22Rv1 (cell line): ENCODE measurements around the gene UACA.

Experiments used
- CTCF ChIP-seq: fragments of 450-650 bp; IDR thresholded peaks from 2 replicates; pipeline ENCODE4 v1.5.1; 2017; ENCODE audit warnings: mild to moderate bottlenecking
- ZFX ChIP-seq: fragments of 450-650 bp; IDR thresholded peaks from 2 replicates; pipeline ENCODE4 v1.6.1; 2017; ENCODE audit warnings: antibody characterized with exemption, borderline replicate concordance

GRCh38 chr15:70770863-70771262 is 7.5 kb upstream of the UACA start:
- TF ChIP-seq CTCF: no peak
- TF ChIP-seq ZFX: no peak
